PC-9 (cell line): Measurements from ENCODE around the gene SUOX.

ENCODE experiments used
- EZH2 ChIP-seq: fragments of 200-600 bp; sonication (generic); IDR thresholded peaks from 2 replicates; pipeline ENCODE4 v1.8.0; 2017; ENCODE audit warnings: antibody characterized with exemption, low read depth
- TF ChIP-seq, protein P1 (sequence below): fragments of 200-600 bp; sonication (generic); conservative IDR thresholded peaks from 2 replicates; pipeline ENCODE4 v1.6.1; 2017; ENCODE audit warnings: mixed run types, antibody characterized with exemption, mild to moderate bottlenecking, moderate library complexity

DNA sequence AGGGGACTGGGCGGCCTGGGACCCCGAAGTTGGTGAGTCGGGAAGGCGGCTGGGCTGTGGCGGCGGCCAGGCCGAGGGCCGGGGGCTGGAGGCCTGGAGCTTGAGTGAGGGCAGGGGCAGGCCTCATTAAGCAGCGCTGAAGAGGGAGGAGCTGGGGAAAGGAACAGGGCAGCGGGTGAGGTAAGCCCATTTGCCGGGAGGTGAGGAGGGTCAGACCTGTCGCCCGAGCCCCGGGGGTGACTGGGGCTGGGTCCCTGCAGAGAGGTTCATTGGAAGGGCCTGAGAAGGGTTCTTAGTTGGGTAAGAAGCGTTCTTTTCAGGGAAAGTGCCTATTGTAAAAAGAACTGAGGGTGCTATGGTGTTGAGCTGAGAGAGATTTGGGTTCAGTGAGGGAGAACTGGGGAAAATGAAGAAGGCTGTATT lies 22.8 kb upstream of the SUOX start:
- TF ChIP-seq, protein P1, sequence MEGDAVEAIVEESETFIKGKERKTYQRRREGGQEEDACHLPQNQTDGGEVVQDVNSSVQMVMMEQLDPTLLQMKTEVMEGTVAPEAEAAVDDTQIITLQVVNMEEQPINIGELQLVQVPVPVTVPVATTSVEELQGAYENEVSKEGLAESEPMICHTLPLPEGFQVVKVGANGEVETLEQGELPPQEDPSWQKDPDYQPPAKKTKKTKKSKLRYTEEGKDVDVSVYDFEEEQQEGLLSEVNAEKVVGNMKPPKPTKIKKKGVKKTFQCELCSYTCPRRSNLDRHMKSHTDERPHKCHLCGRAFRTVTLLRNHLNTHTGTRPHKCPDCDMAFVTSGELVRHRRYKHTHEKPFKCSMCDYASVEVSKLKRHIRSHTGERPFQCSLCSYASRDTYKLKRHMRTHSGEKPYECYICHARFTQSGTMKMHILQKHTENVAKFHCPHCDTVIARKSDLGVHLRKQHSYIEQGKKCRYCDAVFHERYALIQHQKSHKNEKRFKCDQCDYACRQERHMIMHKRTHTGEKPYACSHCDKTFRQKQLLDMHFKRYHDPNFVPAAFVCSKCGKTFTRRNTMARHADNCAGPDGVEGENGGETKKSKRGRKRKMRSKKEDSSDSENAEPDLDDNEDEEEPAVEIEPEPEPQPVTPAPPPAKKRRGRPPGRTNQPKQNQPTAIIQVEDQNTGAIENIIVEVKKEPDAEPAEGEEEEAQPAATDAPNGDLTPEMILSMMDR = no peak
- TF ChIP-seq EZH2 = no peak
